ENCODE data around the gene TRMT6.

The TRMT6 gene

GRCh38 chr20:5950271-5951031 lies at the start of gene TRMT6, which contains the start of gene MCM8:
TRMT6 (minus strand) TSS chr20:5950533; CDS start chr20:5950405, 128 bp downstream.
MCM8 (plus strand) TSS chr20:5950652; CDS start chr20:5952016, 1,364 bp downstream.
- peak within 1 kb of the TSS; percentile 57 for H3K27ac ChIP-seq (ENCODE audit: low read depth, low read length)
- TF ChIP-seq EZH2phosphoT487 (IDR thresholded peaks at IDR 0.05; ENCODE audit: borderline replicate concordance, low read length) = no peak
- TF ChIP-seq CTCF (IDR thresholded peaks at IDR 0.05; ENCODE audit: low read depth, low read length, poor library complexity, severe bottlenecking) = no peak
- H3K27me3 ChIP-seq (ENCODE audit: control insufficient read depth, low read length) = no peaks in the 10 kb centered on the region
- H3K79me2 ChIP-seq (ENCODE audit: control insufficient read depth, low read length) = peaks cover 75% of the 10 kb centered on the region
- no peaks in the 10 kb centered on the region for H3K9me2 ChIP-seq (replicated peaks; ENCODE audit: control insufficient read depth, low read length)
- H3F3A ChIP-seq (ENCODE audit: control insufficient read depth, insufficient read depth) = no peaks in the 10 kb centered on the region
- H3K4me3 ChIP-seq (ENCODE audit: low read length) = peak within 1 kb of the TSS; percentile 94
- H3K4me1 ChIP-seq (ENCODE audit: control insufficient read depth, low read length) = peaks cover 27% of the 10 kb centered on the region
- H3K4me2 ChIP-seq (ENCODE audit: low read length) = peak within 1 kb of the TSS; percentile 91
- peaks cover 84% of the 10 kb centered on the region for H3K36me3 ChIP-seq (ENCODE audit: control insufficient read depth, low read length)
- H3K9me3 ChIP-seq (ENCODE audit: control insufficient read depth, insufficient read depth, low read length) = no peaks in the 10 kb centered on the region
- H4K20me1 ChIP-seq (ENCODE audit: control insufficient read depth, insufficient read depth, low read depth, low read length) = no peaks in the 10 kb centered on the region

GRCh38 chr20:5999783-6000182 lies 49.5 kb upstream of the TRMT6 start:
- Histone ChIP-seq H3K4me1 (ENCODE audit: control insufficient read depth, low read length) (peaks cover 11% of the 10 kb centered on the region), H3K79me2 (ENCODE audit: control insufficient read depth, low read length) (peaks cover 3% of the 10 kb centered on the region; the same call in 1 of the 2 replicates), H4K20me1 (ENCODE audit: control insufficient read depth, insufficient read depth, low read depth, low read length) (no peaks in the 10 kb centered on the region), H3K27me3 (ENCODE audit: control insufficient read depth, low read length) (no peaks in the 10 kb centered on the region), H3K4me3 (ENCODE audit: low read length) (no peak overlapping the region), H3K4me2 (ENCODE audit: low read length) (no peak overlapping the region), H3K27ac (ENCODE audit: low read depth, low read length) (no peak overlapping the region), H3F3A (ENCODE audit: control insufficient read depth, insufficient read depth) (peaks cover 21% of the 10 kb centered on the region), H3K9me2 (replicated peaks; ENCODE audit: control insufficient read depth, low read length) (no peaks in the 10 kb centered on the region), H3K9me3 (ENCODE audit: control insufficient read depth, insufficient read depth, low read length) (no peaks in the 10 kb centered on the region), H3K36me3 (ENCODE audit: control insufficient read depth, low read length) (peaks cover 43% of the 10 kb centered on the region)
- no peak for TF ChIP-seq EZH2phosphoT487 (IDR thresholded peaks at IDR 0.05; ENCODE audit: borderline replicate concordance, low read length)
- no peak for TF ChIP-seq CTCF (IDR thresholded peaks at IDR 0.05; ENCODE audit: low read depth, low read length, poor library complexity, severe bottlenecking)

- no peaks in the 10 kb centered on the region for H3K9me3 ChIP-seq (ENCODE audit: control insufficient read depth, insufficient read depth, low read length)
- no peak overlapping the region for H3K4me3 ChIP-seq (ENCODE audit: low read length)
- no peaks in the 10 kb centered on the region for H3K9me2 ChIP-seq (replicated peaks; ENCODE audit: control insufficient read depth, low read length)
- no peaks in the 10 kb centered on the region for H3K27me3 ChIP-seq (ENCODE audit: control insufficient read depth, low read length)
- no peak overlapping the region for H3K27ac ChIP-seq (ENCODE audit: low read depth, low read length)
- H3K4me2 ChIP-seq (ENCODE audit: low read length) = no peak overlapping the region
- H3K4me1 ChIP-seq (ENCODE audit: control insufficient read depth, low read length) = no peaks in the 10 kb centered on the region
- H4K20me1 ChIP-seq (ENCODE audit: control insufficient read depth, insufficient read depth, low read depth, low read length) = no peaks in the 10 kb centered on the region
- TF ChIP-seq EZH2phosphoT487 (IDR thresholded peaks at IDR 0.05; ENCODE audit: borderline replicate concordance, low read length) (no peak), CTCF (IDR thresholded peaks at IDR 0.05; ENCODE audit: low read depth, low read length, poor library complexity, severe bottlenecking) (no peak)
- H3K79me2 ChIP-seq (ENCODE audit: control insufficient read depth, low read length) = no peaks in the 10 kb centered on the region
- peaks cover 7% of the 10 kb centered on the region; the same call in 1 of the 2 replicates for H3F3A ChIP-seq (ENCODE audit: control insufficient read depth, insufficient read depth)
- H3K36me3 ChIP-seq (ENCODE audit: control insufficient read depth, low read length) = peaks cover 71% of the 10 kb centered on the region
Measured at GRCh38 chr20:5996765-5997164, 46.4 kb upstream of the TRMT6 start.
